ENCODE measurements around the gene OPCML.

Gene OPCML

GRCh38 chr11:132802947-132803346 is 729.4 kb downstream of the OPCML start:
- Histone ChIP-seq H3K9me2 (replicated peaks; ENCODE audit: insufficient read depth, low read length) (no peaks in the 10 kb centered on the region), H3K4me2 (ENCODE audit: low read depth, low read length) (no peak overlapping the region), H2AFZ (ENCODE audit: low read length) (no peak overlapping the region), H3K79me2 (ENCODE audit: low read length) (no peaks in the 10 kb centered on the region), H3K27ac (ENCODE audit: low read length) (no peak overlapping the region), H3K4me3 (ENCODE audit: low read length) (no peak overlapping the region), H4K20me1 (ENCODE audit: insufficient read depth, low read length) (no peaks in the 10 kb centered on the region), H3K4me1 (ENCODE audit: low read length) (no peaks in the 10 kb centered on the region), H3K9ac (ENCODE audit: low read length) (no peak overlapping the region), H3K27me3 (replicated peaks; ENCODE audit: insufficient read depth, low read length) (no peaks in the 10 kb centered on the region), H3K9me3 (replicated peaks; ENCODE audit: insufficient read depth, low read length) (no peaks in the 10 kb centered on the region; the same call in 1 of the 2 replicates), H3K36me3 (replicated peaks; ENCODE audit: insufficient read depth, low read length) (no peaks in the 10 kb centered on the region), H3F3A (ENCODE audit: insufficient read depth, low read length) (no peaks in the 10 kb centered on the region)
- TF ChIP-seq EZH2phosphoT487 (IDR thresholded peaks at IDR 0.05; ENCODE audit: low read length), result no peak
- no peak for DNase-seq

GRCh38 chr11:132793831-132794230 is 738.5 kb downstream of the OPCML start:
- no peaks in the 10 kb centered on the region for H3F3A ChIP-seq (ENCODE audit: insufficient read depth, low read length)
- no peak for TF ChIP-seq EZH2phosphoT487 (IDR thresholded peaks at IDR 0.05; ENCODE audit: low read length)
- TF ChIP-seq EZH2 (optimal IDR thresholded peaks at IDR 0.05; ENCODE audit: low read depth, low read length), result no peak
- TF ChIP-seq CTCF (IDR thresholded peaks at IDR 0.05; ENCODE audit: low read length), result no peak
- no peaks in the 10 kb centered on the region for H3K9me2 ChIP-seq (replicated peaks; ENCODE audit: insufficient read depth, low read length)
- no peaks in the 10 kb centered on the region for H3K36me3 ChIP-seq (replicated peaks; ENCODE audit: insufficient read depth, low read length)
- no peak overlapping the region for H3K9ac ChIP-seq (ENCODE audit: low read length)
- no peaks in the 10 kb centered on the region for H4K20me1 ChIP-seq (ENCODE audit: insufficient read depth, low read length)
- no peak overlapping the region for H2AFZ ChIP-seq (ENCODE audit: low read length)
- no peak overlapping the region for H3K4me3 ChIP-seq (ENCODE audit: low read length)
- no peaks in the 10 kb centered on the region for H3K79me2 ChIP-seq (ENCODE audit: low read length)
- H3K9me3 ChIP-seq (replicated peaks; ENCODE audit: insufficient read depth, low read length), result no peaks in the 10 kb centered on the region
- H3K27me3 ChIP-seq (replicated peaks; ENCODE audit: insufficient read depth, low read length), result no peaks in the 10 kb centered on the region
- no peak for DNase-seq
- H3K4me1 ChIP-seq (ENCODE audit: low read length), result no peaks in the 10 kb centered on the region
- H3K4me2 ChIP-seq (ENCODE audit: low read depth, low read length), result no peak overlapping the region
- no peak overlapping the region for H3K27ac ChIP-seq (ENCODE audit: low read length)

GRCh38 chr11:132792341-132793140 is 739.8 kb downstream of the OPCML start:
- no peak overlapping the region for H3K4me2 ChIP-seq (ENCODE audit: low read depth, low read length)
- no peak overlapping the region for H3K4me3 ChIP-seq (ENCODE audit: low read length)
- H3K27me3 ChIP-seq (replicated peaks; ENCODE audit: insufficient read depth, low read length), result no peaks in the 10 kb centered on the region
- H3K4me1 ChIP-seq (ENCODE audit: low read length), result no peaks in the 10 kb centered on the region
- no peak overlapping the region for H3K27ac ChIP-seq (ENCODE audit: low read length)
- no peaks in the 10 kb centered on the region for H3K9me3 ChIP-seq (replicated peaks; ENCODE audit: insufficient read depth, low read length)
- H3K36me3 ChIP-seq (replicated peaks; ENCODE audit: insufficient read depth, low read length), result no peaks in the 10 kb centered on the region
- TF ChIP-seq EZH2phosphoT487 (IDR thresholded peaks at IDR 0.05; ENCODE audit: low read length) (no peak), CTCF (IDR thresholded peaks at IDR 0.05; ENCODE audit: low read length) (no peak), EZH2 (optimal IDR thresholded peaks at IDR 0.05; ENCODE audit: low read depth, low read length) (no peak)
- no peaks in the 10 kb centered on the region for H3K9me2 ChIP-seq (replicated peaks; ENCODE audit: insufficient read depth, low read length)
- no peak for DNase-seq
- no peaks in the 10 kb centered on the region for H3F3A ChIP-seq (ENCODE audit: insufficient read depth, low read length)
- H2AFZ ChIP-seq (ENCODE audit: low read length), result no peak overlapping the region
- H3K9ac ChIP-seq (ENCODE audit: low read length), result no peak overlapping the region
- H4K20me1 ChIP-seq (ENCODE audit: insufficient read depth, low read length), result no peaks in the 10 kb centered on the region
- H3K79me2 ChIP-seq (ENCODE audit: low read length), result no peaks in the 10 kb centered on the region

GRCh38 chr11:132790971-132791370 is 741.3 kb downstream of the OPCML start:
- H3K36me3 ChIP-seq (replicated peaks; ENCODE audit: insufficient read depth, low read length), result no peaks in the 10 kb centered on the region
- DNase-seq, result no peak

More at GRCh38 chr11:132790971-132791370, 741.3 kb downstream of the OPCML start:
- no peak overlapping the region for H3K4me3 ChIP-seq (ENCODE audit: low read length)
- H3K4me2 ChIP-seq (ENCODE audit: low read depth, low read length), result no peak overlapping the region
- TF ChIP-seq CTCF (IDR thresholded peaks at IDR 0.05; ENCODE audit: low read length) (no peak), EZH2 (optimal IDR thresholded peaks at IDR 0.05; ENCODE audit: low read depth, low read length) (no peak), EZH2phosphoT487 (IDR thresholded peaks at IDR 0.05; ENCODE audit: low read length) (no peak)
- H4K20me1 ChIP-seq (ENCODE audit: insufficient read depth, low read length), result no peaks in the 10 kb centered on the region
- no peaks in the 10 kb centered on the region for H3F3A ChIP-seq (ENCODE audit: insufficient read depth, low read length)
- no peak overlapping the region for H3K9ac ChIP-seq (ENCODE audit: low read length)
- no peak overlapping the region for H3K27ac ChIP-seq (ENCODE audit: low read length)
- H3K27me3 ChIP-seq (replicated peaks; ENCODE audit: insufficient read depth, low read length), result no peaks in the 10 kb centered on the region
- no peaks in the 10 kb centered on the region for H3K4me1 ChIP-seq (ENCODE audit: low read length)
- no peaks in the 10 kb centered on the region for H3K9me3 ChIP-seq (replicated peaks; ENCODE audit: insufficient read depth, low read length)
- no peaks in the 10 kb centered on the region for H3K9me2 ChIP-seq (replicated peaks; ENCODE audit: insufficient read depth, low read length)
- H2AFZ ChIP-seq (ENCODE audit: low read length), result no peak overlapping the region
- H3K79me2 ChIP-seq (ENCODE audit: low read length), result no peaks in the 10 kb centered on the region
